Karpas-422 (cell line): ENCODE measurements around the gene ROGDI. TPM values are rescaled to one million over a fixed set of nuclear protein-coding genes. Genes with fewer than 3 reads are reported as not detected.

Experiments
- DNase-seq: peaks from one replicate; pipeline ENCODE4 v3.0.0-alpha.2; 2015
- H2AFZ ChIP-seq: fragments of 200-600 bp; sonication (generic); 2 replicates; pipeline ENCODE4 v1.6.1; 2014; ENCODE audit warnings: antibody characterized with exemption, low read length, mixed read lengths
- H3K27ac ChIP-seq: fragments of 200-600 bp; sonication (generic); 2 replicates; pipeline ENCODE4 v1.5.1; 2014; ENCODE audit warnings: mild to moderate bottlenecking, low read length, moderate library complexity
- H3K27me3 ChIP-seq: fragments of 200-600 bp; sonication (generic); 2 replicates; pipeline ENCODE4 v1.6.1; 2014; ENCODE audit warnings: low read length, mixed read lengths
- H3K36me3 ChIP-seq: fragments of 200-600 bp; sonication (generic); 2 replicates; pipeline ENCODE4 v1.6.1; 2014; ENCODE audit warnings: low read length, mixed read lengths; ENCODE audit not compliant: insufficient read depth
- H3K4me1 ChIP-seq: fragments of 200-600 bp; sonication (generic); 2 replicates; pipeline ENCODE4 v1.6.1; 2014; ENCODE audit warnings: mild to moderate bottlenecking, low read length, mixed read lengths
- H3K4me2 ChIP-seq: fragments of 200-600 bp; sonication (generic); 2 replicates; pipeline ENCODE4 v1.6.1; 2014; ENCODE audit warnings: low read length, low read depth, mild to moderate bottlenecking; ENCODE audit not compliant: poor library complexity, severe bottlenecking
- H3K4me3 ChIP-seq: fragments of 200-600 bp; sonication (generic); 2 replicates; pipeline ENCODE4 v1.5.1; 2014; ENCODE audit warnings: mild to moderate bottlenecking, antibody characterized with exemption, low read length, mixed read lengths
- H3K79me2 ChIP-seq: fragments of 200-600 bp; sonication (generic); 2 replicates; pipeline ENCODE4 v1.6.1; 2014; ENCODE audit warnings: mild to moderate bottlenecking, low read length, mixed read lengths
- H3K9ac ChIP-seq: fragments of 200-600 bp; sonication (generic); 2 replicates; pipeline ENCODE4 v1.6.0; 2014; ENCODE audit warnings: low read length
- H3K9me2 ChIP-seq: fragments of 200-600 bp; sonication (generic), shearing (Covaris generic); replicated peaks from 2 replicates; pipeline ENCODE4 v1.6.0; 2014; ENCODE audit warnings: mild to moderate bottlenecking, low read length, moderate library complexity; ENCODE audit not compliant: insufficient read depth
- H3K9me3 ChIP-seq: fragments of 300-700, 200-600 bp; sonication (generic); 2 replicates; pipeline ENCODE4 v1.6.1; 2014; ENCODE audit warnings: low read length, mixed read lengths
- H4K20me1 ChIP-seq: fragments of 200-600 bp; sonication (generic); 2 replicates; pipeline ENCODE4 v1.6.1; 2014; ENCODE audit warnings: mild to moderate bottlenecking, antibody characterized with exemption, low read length, low read depth; ENCODE audit not compliant: insufficient read depth
- total RNA-seq: library from RNA; depleted of rRNA; stranded (reverse); fragments of >200 nt; shearing (Covaris generic); gene quantifications from 2 replicates; pipeline ENCODE4 v1.2.3, GENCODE V29; 2014; ENCODE audit warnings: low replicate concordance

The ROGDI gene
- total RNA-seq, 1 experiment from 2014 or later, result 9.4 TPM

- Histone ChIP-seq H3K4me1 (no peaks in the 10 kb centered on the region), H2AFZ (no peak overlapping the region), H3K9ac (no peak overlapping the region), H4K20me1 (0 out of 2 replicates have a peak, but pooled peaks cover 5% of the 10 kb centered on the region), H3K27me3 (no peaks in the 10 kb centered on the region), H3K9me3 (no peaks in the 10 kb centered on the region), H3K36me3 (peaks cover 52% of the 10 kb centered on the region), H3K27ac (no peak overlapping the region), H3K4me3 (no peak overlapping the region), H3K4me2 (no peak overlapping the region), H3K79me2 (peaks cover 37% of the 10 kb centered on the region), H3K9me2 (no peaks in the 10 kb centered on the region)
- no peak for DNase-seq
These were observed 35.5 kb upstream of the ROGDI start for GRCh38 chr16:4837733-4838501.

- Histone ChIP-seq H3K79me2 (peaks cover 35% of the 10 kb centered on the region), H3K27ac (no peak overlapping the region), H2AFZ (no peak overlapping the region), H4K20me1 (0 out of 2 replicates have a peak, but pooled peaks cover 6% of the 10 kb centered on the region), H3K4me2 (no peak overlapping the region), H3K4me1 (no peaks in the 10 kb centered on the region), H3K9me3 (no peaks in the 10 kb centered on the region), H3K9me2 (no peaks in the 10 kb centered on the region), H3K9ac (no peak overlapping the region), H3K27me3 (no peaks in the 10 kb centered on the region), H3K4me3 (no peak overlapping the region), H3K36me3 (peaks cover 59% of the 10 kb centered on the region)
- no peak for DNase-seq
These were observed 34.3 kb upstream of the ROGDI start for GRCh38 chr16:4836727-4837126.

- Histone ChIP-seq H3K9me3 (no peaks in the 10 kb centered on the region), H3K4me2 (no peak overlapping the region), H3K36me3 (peaks cover 52% of the 10 kb centered on the region), H3K27ac (no peak overlapping the region), H3K9ac (no peak overlapping the region), H3K4me1 (no peaks in the 10 kb centered on the region), H3K9me2 (no peaks in the 10 kb centered on the region), H3K27me3 (no peaks in the 10 kb centered on the region), H4K20me1 (0 out of 2 replicates have a peak, but pooled peaks cover 6% of the 10 kb centered on the region), H2AFZ (no peak overlapping the region), H3K4me3 (no peak overlapping the region), H3K79me2 (peaks cover 30% of the 10 kb centered on the region)
- DNase-seq, result no peak
These were observed 31.2 kb upstream of the ROGDI start for GRCh38 chr16:4833584-4833983.

GRCh38 chr16:4832698-4833343 is 30.4 kb upstream of the ROGDI start:
- H2AFZ ChIP-seq, result no peak overlapping the region
- no peaks in the 10 kb centered on the region for H3K27me3 ChIP-seq
- H3K4me1 ChIP-seq, result no peaks in the 10 kb centered on the region
- H3K27ac ChIP-seq, result no peak overlapping the region
- H3K9ac ChIP-seq, result no peak overlapping the region
- H3K36me3 ChIP-seq, result peaks cover 55% of the 10 kb centered on the region
- H3K4me2 ChIP-seq, result no peak overlapping the region
- H3K9me2 ChIP-seq, result no peaks in the 10 kb centered on the region
- DNase-seq, result no peak
- H3K79me2 ChIP-seq, result peaks cover 30% of the 10 kb centered on the region
- H3K4me3 ChIP-seq, result no peak overlapping the region
- 0 out of 2 replicates have a peak, but pooled peaks cover 6% of the 10 kb centered on the region for H4K20me1 ChIP-seq
- no peaks in the 10 kb centered on the region for H3K9me3 ChIP-seq

- H3K4me2 ChIP-seq, result no peak overlapping the region
- H3K27ac ChIP-seq, result no peak overlapping the region
- H3K79me2 ChIP-seq, result peaks cover 26% of the 10 kb centered on the region
- H3K9me3 ChIP-seq, result no peaks in the 10 kb centered on the region
- no peak overlapping the region for H2AFZ ChIP-seq
- 0 out of 2 replicates have a peak, but pooled peaks cover 6% of the 10 kb centered on the region for H4K20me1 ChIP-seq
- no peak overlapping the region for H3K4me3 ChIP-seq
- H3K36me3 ChIP-seq, result peaks cover 50% of the 10 kb centered on the region
- no peaks in the 10 kb centered on the region for H3K4me1 ChIP-seq
- no peak for DNase-seq
- no peaks in the 10 kb centered on the region for H3K27me3 ChIP-seq
- H3K9me2 ChIP-seq, result no peaks in the 10 kb centered on the region
- H3K9ac ChIP-seq, result no peak overlapping the region
These were observed 29.2 kb upstream of the ROGDI start for GRCh38 chr16:4831616-4832015.

- Histone ChIP-seq H3K4me3 (no peak overlapping the region), H2AFZ (no peak overlapping the region), H3K4me1 (no peaks in the 10 kb centered on the region), H3K9me2 (no peaks in the 10 kb centered on the region), H3K27me3 (no peaks in the 10 kb centered on the region), H3K27ac (no peak overlapping the region), H3K9me3 (no peaks in the 10 kb centered on the region), H3K9ac (no peak overlapping the region), H3K36me3 (peaks cover 47% of the 10 kb centered on the region), H3K79me2 (peaks cover 19% of the 10 kb centered on the region), H4K20me1 (0 out of 2 replicates have a peak, but pooled peaks cover 6% of the 10 kb centered on the region), H3K4me2 (no peak overlapping the region)
- DNase-seq, result no peak
These were observed 28.0 kb upstream of the ROGDI start for GRCh38 chr16:4830408-4830807.

GRCh38 chr16:4828567-4829321 is 26.3 kb upstream of the ROGDI start:
- Histone ChIP-seq H3K27ac (no peak overlapping the region), H3K9me2 (no peaks in the 10 kb centered on the region), H3K79me2 (peaks cover 5% of the 10 kb centered on the region), H4K20me1 (0 out of 2 replicates have a peak, but pooled peaks cover 6% of the 10 kb centered on the region), H3K4me3 (no peak overlapping the region), H3K27me3 (no peaks in the 10 kb centered on the region), H3K9ac (no peak overlapping the region), H3K36me3 (peaks cover 42% of the 10 kb centered on the region), H2AFZ (no peak overlapping the region), H3K9me3 (no peaks in the 10 kb centered on the region), H3K4me2 (no peak overlapping the region), H3K4me1 (no peaks in the 10 kb centered on the region)
- no peak for DNase-seq

GRCh38 chr16:4826980-4827379 is 24.5 kb upstream of the ROGDI start:
- Histone ChIP-seq H3K36me3 (peaks cover 35% of the 10 kb centered on the region), H3K4me1 (no peaks in the 10 kb centered on the region), H3K4me3 (no peak overlapping the region), H3K79me2 (no peaks in the 10 kb centered on the region), H2AFZ (no peak overlapping the region), H3K9ac (no peak overlapping the region), H3K4me2 (no peak overlapping the region), H3K27ac (no peak overlapping the region), H4K20me1 (no peaks in the 10 kb centered on the region), H3K27me3 (no peaks in the 10 kb centered on the region), H3K9me3 (no peaks in the 10 kb centered on the region), H3K9me2 (no peaks in the 10 kb centered on the region)
- no peak for DNase-seq
